KG1 (cell line): ENCODE results near the gene ROPN1.
"Not testable (repeated sequence)": the region's sequence is repeated elsewhere in the genome, so short reads cannot be mapped to it uniquely, and the experiment has no call there.

Source experiments
- DNase-seq: peaks from one replicate; lab custom pipeline; 2025; lab: John Stamatoyannopoulos, UW

Gene ROPN1

DNA sequence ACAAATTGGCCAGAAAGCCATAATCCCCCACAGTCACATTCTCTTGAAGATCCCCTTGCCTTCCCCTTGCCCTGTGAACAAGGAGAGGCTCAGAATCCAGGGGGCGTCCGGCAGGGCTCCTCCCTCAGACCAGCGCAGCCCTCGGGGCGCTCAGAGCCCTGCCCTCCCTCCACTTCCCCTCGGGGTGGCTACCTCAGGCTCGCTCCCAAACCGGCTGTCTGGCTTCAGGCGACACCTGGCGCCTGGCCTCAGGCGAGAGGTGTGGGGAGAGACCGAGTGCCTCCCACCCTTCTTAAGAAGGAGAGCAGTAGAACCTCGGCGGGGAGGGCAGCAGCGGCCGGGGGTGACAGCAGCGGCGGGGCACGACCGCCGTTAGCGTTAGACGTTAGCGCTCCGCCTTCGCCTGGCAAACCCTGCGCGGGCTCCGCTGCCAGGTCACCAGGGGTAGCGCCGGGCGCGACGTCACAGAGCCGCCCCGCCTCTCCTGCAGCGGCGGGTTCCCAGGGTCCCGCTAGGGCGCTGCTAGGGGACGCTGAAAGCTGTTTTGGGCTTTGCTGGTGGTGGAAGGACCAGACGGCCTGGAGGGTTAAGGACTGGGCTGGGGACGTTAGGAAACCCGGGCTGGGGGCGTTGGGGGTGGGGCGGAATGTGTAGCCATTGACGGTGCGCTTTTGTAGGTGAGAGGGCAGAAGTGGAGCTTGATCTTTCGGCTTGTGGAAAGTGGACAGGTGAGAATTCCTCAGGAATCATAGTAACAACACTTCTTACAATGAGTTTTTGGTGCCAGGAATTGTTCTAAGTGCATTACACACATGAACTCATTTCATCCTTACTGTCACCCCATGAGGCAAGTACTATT lies at the start of gene ROPN1:
Gene ROPN1 (minus strand): TSS at position 395 of the 859 bp plus-strand sequence. CDS start 11,643 bp downstream, outside the sequence.
- not testable (repeated sequence) for DNase-seq

DNA sequence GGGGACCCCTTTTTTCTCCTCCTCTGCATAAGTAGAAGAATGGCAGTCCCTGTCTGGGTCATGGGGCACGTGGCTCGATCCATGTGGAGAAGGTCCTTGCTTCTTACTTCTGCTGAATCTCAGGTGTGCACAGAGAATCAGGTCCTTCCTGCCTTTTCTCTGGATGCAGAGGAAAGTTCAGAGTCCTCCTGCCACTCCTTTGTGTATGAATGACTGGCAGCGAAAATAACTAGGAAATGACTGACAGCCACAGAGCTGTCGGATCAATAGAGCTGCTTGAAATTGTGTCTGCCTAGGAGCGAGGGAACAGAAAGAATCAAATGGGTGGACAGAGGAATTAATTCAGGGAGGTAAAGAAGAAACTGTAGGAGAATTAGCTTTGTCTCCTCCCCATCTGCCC lies 49.6 kb upstream of the ROPN1 start:
- no peak for DNase-seq

DNA sequence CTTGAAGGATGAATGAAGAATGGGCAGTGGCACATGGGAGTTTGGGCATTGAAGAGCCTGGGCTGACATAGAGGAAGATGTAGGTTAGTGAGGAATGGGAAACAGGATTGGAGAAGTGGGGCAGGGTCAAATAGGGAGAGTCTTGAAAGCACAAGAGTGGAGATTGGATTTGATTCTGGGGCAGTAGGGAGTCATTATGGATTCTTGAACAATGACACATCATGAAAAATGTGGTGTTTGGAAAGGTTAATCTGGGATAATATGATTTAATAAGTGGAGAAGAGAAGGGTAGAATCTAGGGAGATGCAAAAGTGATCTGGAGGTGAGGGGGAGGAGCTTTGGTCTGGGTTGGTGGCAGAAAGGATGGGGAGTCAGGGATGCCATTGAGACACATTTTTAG lies 45.4 kb upstream of the ROPN1 start:
- no peak for DNase-seq

DNA sequence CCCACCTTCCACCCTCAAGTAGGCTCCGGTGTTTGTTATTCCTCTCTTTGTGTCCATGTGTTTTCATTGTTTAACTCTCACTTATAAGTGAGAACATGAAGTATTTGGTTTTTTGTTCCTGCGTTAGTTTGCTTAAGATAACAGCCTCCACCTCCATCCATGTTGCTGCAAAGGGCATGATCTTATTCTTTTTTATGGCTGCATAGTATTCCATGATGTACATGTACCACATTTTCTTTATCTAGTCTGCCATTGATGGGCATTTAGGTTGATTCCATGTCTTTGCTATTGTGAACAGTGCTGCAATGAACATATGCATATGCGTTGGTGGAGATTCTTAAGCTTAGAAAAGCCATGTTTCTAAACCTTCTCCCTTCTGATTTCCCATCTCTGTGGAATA lies 44.3 kb upstream of the ROPN1 start:
- DNase-seq = not testable (repeated sequence)

DNA sequence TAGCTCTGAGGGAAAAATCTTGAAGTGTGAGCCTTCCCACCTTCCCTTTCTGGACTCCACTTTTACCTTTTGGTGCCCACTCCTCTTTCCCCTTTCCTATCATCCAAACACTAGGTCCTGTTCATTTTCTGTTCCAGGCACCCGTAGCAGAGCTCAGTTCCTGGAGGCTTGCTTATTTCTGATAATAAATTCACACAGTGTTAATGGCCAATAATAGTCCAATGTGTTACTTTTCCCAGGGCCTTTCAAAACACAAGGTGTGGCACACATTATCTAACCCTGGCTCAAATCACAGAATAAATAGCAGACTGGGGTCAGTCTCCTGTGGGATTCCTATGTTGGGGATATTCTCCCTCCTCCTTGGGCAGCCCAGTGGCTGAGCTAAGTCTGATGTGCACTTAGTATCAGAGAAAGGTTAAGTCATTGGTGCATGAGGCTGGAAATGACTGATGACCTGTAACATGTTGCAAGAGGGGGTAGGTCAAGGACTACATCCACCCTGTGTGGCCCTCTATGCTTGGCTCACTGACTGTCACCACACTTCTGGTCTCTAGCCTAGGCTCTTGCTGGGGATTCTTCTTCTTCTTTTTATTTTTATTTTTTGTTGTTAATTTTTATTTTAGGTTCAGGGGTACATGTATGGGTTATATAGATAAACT lies 43.7 kb upstream of the ROPN1 start:
- DNase-seq = no peak

DNA sequence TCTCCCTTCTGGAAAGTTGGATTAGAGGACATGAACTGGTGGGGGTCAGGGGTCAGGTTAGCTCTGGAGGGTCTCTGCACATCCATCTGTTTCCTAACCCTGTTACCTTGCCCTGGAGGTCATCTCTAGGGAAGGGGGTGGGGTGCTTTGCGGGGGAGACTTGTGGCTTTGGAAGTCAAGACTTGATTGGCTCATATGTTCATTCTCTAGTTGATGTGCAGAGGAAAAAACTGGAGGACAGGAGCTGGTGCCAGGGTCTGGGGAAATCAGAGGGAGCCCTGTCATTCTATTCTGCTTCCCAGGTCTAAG lies 42.9 kb upstream of the ROPN1 start:
- DNase-seq = no peak

DNA sequence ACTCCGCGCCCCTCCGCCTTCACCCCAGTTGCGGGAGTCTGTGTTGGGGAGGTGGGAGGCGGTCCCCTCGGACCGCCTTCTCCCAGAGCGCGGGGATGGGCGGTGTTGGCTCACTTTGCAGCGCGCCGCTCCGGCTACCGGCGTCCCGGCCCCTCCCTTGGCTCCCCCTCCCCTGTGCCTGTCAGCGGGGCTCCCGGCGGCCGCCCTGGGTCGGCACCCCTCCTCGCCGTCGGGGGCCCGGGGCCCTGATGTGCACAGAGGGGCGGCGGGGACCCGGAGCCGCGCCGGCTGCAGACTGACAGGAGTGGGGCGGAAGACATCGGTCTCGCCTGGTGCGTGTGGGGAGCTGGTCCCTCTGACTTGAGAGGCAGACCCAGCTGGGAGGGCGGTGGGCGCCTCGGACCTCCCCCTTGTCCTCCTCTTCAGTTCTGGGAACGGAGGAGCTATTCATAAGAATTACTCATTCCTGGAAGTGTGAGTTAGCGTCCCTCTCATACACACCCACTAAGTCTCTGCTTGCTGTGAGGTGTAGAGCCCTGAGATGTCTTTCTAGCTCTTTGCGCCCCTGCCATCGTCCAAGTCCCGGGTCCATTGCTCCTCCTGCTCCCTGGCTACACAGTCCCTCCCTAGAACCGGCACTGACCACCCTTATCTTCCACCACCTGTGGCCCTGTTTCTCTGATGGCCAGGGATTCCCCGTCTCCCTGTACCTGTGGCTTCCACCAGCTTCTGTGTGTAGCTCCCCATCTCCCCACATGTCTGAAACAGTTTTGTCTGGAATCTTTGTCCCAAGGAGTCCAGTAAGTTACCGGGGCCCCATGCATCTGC lies 42.3 kb upstream of the ROPN1 start:
- no peak for DNase-seq

DNA sequence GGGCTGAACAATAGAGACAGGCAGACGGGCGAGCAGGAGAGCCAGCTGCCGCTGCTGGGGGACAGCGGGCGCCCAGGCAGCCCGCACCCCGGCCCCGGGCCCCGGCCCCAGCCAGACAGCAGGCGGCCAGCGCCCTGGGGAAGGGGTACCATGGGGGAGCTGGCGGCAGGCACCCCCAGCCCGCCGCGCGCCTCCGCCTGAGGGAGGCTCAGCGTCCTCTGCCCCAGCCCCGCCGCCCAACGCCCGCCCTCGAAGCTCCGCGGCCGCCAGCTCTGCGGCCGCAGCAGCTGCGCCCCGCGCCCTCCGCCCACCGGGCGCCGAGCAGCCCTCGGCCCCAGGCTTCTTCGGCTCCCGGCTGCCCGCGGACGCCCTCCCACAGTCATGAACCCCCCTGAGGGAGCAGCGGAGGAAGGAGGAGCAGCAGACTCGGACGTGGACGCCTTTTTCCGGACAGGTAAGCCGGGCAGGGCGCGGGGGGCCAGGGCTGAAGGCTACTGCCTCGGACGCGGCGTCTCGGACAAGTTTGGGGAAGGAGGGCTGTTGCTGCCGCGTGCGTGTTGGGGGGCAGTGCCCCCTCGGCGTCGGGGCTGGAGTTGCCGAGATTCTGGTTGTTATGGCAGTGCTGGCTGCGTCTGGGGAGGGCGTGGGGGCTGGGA lies 41.6 kb upstream of the ROPN1 start, which contains the start of gene KALRN:
Gene KALRN (plus strand): TSS at position 10 of the 656 bp plus-strand sequence.
- DNase-seq = no peak

DNA sequence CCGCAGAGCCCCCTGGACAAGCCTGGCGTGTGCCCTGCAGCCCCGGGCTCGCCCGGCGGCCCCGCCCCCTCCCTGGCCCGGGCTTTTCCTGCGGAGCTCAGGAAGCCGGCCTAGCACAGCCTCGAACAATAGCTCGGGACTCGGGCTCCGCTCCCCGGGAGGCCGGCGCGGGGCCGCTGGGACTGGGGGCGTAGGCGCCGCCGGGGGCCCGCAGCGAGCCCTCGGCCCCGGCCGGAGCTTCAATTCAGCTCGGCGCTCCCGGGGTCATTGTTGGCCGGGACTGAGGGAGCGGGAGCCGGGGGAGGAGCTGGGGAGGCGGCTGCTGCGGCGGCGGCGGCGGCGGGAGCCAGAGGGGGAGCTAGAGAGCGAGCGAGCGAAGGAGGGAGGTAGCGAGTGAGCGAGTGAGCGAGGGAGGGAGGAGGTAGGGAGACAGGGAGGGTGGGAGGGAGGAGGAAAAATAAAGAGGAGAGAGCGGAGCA lies 41.0 kb upstream of the ROPN1 start:
- no peak for DNase-seq

DNA sequence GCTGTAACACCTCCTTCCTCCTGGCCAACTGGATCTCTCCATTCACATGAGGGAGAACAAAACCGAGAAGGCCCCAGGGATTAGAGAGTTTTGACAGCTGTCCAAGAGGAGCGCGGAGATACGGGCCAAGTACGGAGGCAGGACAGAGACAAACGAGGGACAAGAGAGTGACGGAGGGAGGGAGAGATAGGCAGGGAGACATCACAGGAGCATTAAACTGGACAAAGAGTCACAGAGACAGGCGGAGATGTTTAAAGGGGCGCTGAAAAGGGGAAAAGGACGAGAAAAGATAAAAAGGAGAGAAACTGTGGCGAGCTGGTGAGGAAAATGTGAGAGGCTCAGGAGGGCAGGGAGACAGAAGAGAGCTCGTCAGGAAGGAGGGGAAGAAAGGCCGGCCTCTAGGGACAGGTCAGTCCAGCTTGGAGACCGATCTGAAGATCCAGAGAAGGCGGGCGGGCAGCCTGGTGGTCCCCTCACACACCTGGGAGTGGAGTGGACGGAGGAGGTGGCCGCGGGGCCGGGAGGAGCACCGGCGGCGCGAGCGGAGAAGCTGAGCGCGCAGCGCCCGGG lies 40.5 kb upstream of the ROPN1 start:
- no peak for DNase-seq

DNA sequence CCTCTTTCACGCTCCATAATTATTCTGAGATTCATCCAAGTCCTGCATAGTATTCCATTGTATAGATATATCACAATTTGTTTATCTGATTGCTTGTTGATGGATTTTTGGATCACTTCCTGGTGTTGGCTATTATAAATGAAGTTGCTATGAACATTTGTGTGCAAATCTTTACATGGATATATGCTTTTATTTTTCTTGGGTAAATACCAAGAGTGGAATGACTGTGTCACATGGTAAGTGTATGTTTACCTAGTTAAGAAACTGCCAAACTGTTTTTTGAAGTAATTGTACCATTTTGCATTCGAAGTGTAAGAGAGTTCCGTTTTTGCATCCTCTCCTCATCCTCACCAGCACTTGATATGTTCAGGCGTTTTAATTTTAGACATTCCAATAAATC lies 34.6 kb upstream of the ROPN1 start:
- DNase-seq = no peak

DNA sequence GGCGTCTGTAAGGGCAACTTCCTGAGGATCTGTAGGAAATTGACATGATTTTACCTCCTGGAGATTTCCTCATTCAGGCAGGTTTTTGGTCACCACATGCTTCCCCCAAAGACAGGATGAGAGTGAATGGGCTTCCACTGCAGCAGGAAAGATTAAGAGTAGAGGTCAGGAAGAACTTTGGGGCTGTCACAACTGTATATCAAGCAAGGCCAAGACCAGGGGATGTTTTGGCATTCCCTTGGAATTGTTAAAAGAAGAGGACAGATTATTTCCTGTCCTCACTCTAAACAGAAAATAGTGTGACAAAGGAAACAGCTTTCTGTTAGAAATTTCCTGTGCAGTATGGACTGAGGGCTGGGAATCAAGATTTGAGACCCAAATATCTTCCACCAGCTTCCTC lies 31.6 kb upstream of the ROPN1 start:
- not testable (repeated sequence) for DNase-seq

DNA sequence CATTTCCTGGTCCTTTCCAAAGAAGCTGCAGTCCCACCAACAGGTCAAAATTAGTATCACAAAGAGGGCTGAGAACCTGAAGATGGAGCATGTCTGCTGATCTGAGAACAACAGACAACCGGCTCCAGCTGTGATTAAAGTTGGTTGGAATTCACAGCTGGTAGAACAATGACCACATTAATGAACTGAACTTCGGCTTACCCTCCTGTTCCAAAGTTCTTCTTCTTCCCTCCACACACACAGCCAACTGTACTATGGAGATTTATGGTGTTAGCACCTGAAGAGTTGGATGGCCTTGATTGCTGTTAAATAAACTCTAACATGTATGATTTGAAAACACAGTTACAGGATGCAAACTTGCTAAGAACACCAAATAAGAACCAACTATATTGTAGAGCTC lies 27.4 kb upstream of the ROPN1 start:
- no peak for DNase-seq

DNA sequence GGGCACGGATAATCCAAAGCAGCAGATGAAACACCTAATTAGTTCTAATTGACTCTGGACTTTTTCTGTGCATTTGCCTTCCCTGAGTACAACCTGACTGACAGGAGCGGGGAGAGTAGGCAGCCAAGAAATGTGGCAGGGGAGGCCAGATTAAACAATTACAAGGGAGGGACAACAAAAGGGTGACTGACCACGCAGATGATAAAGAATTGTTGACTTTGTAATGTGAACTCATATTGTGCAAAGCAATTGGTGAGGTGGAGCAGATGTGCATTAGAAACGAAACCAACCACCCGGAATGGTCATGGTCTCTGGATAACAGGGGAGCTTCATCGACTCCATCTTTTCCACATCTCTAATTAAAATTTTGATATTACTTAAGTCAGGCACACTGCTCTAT lies 25.6 kb upstream of the ROPN1 start:
- not testable (repeated sequence) for DNase-seq

DNA sequence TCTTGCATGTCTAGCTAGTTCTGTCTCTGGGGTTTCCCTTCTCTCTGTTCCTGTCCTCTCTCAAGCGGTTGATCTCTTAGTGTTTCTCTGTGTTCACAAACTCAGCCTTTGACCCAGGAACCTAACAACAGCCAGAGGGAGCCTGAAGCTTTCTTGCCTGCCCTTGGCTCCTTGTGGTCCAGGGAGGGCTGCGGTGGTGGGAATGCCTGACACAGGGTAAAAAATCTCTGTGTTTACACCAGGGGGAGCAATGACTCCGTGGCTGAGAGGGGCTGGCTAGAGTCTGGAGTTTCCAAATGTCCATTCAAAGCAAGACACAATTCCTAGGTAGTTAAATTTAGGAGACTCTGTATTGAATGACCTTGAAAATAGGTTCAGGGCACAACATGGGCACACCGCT lies 24.6 kb upstream of the ROPN1 start:
- not testable (repeated sequence) for DNase-seq

DNA sequence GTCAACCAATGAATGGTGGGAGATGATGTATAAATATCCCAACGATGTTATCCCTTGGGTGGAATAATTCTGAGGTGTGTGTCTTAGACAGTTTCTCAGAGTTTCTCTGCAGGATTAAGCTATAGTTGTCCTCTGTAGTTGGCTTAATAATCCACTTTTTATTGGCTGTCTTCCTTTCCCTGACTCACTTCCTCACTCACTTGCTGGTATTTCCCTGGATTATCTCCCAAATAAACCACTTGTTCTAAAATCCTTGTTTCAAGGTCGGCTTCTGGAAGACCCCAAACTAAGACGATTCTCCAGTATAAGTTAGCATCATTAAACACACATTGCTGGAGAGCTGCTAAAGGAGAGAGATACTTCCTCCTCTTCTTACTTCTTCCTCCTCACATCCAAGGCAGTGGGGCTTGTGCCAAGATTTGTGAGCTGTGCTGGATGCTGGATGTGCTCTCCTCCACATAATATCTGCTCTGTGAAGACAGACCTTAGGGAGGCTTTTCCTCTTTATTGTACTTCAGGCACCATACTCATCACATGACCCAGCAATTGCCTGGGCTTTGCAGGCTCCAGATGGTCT lies 22.5 kb upstream of the ROPN1 start:
- no peak for DNase-seq

DNA sequence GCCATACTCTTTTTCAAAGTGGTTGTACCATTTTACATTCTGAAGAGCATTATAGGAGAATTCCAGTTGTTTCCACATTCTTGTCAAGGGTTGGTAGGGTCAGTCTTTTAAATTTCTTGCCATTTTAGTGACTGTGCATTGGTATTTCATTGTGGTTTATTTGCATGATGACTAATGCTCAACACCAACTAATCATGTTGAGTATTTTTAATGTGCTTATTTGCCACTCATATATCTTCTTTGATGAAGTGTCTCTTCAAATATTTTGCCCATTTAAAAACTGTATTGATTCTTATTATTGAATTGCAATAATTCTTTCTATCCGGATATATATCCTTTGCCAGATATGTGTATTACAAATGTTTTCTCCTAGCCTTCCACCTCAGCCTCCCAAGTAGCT lies 16.4 kb upstream of the ROPN1 start:
- DNase-seq = not testable (repeated sequence)

DNA sequence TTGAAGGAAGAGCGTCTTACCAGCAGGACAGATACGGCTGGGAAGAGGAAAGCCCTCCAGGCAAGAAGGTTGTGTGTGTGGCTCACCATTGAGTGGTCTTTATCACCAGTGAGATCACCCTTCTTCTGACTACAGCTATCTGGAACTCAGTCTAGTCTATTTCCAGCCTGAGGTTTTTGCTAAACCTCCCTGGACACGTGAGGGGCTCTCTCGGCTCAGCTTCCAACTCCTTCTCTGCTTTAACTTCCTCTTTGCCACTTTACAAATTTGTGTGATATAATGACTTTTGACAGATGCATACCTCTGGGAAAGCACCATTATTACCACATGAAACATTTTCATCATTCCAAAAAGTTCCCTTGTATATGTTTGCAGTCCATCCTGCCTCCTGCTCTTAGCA lies 15.3 kb upstream of the ROPN1 start:
- no peak for DNase-seq

DNA sequence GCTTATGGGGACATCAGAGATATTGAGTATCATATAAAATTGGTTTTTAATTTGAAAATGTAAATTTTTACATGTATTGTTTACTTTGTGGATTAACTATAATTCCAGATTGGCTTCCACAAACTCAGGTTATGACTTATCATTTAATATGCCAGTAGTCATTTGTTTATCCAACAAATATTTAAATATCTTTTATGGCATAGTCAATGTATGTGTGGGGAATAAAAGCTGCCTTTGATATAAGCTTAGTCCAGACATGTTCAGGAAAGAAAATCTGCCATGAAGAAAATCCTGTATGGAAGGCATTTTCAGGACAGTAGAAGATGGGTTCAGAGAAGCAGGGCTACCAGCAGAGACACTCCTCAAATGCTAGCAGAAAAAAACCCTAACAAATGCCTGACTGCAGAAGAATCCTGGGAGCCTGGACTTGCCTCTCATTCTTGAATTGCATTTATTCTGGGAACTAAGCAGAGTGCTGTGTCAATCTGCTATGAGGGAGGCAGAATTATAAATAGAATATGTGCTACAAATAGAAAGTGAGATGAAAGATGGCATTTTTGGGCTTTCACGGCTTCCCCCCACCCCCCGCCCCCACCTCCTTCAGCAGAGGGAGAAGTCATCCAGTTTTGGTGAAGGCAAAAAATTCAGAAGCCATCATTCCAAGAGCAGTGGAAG lies 10.6 kb upstream of the ROPN1 start:
- not testable (repeated sequence) for DNase-seq

DNA sequence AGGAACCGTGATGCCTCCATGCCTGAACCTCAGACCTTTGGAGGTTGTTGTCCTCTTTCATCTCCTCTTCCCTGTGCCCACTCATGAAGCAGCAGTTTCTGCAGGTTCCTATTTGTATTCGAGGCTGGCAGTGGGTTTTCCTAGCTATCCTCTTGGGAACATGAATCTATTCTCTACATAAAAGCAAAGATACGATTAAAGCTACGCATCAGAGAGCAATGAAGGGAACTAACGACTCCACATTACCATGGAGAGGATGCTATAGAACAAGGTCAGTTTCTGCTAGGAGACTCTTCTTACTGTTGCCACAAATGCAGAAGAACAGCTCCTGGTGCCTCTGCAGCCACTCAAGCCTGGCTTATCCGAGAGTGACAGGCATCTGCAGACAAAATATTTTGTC lies 9.4 kb upstream of the ROPN1 start:
- not testable (repeated sequence) for DNase-seq

DNA sequence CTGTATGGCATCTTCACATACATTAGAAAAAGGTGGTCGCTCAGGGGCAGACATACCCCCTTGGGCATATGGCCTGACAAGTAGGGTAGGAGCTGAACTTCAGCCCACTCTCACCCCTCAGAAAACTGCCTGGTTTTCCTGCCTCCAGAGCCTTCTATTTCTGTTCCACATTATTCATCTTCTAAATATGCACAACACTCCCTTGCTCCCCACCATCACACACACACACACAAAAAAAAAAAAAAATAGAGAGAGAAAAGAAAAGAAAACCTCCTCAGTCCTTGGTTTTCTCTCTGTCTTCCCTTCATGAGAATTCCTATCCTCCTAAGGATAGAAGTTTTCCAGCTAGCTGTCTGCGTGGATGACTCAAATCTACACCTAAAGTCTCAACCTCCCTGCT lies 5.6 kb upstream of the ROPN1 start:
- DNase-seq = no peak
